ENCODE measurements around the gene ADM5. TPM values are rescaled to one million over a fixed set of nuclear protein-coding genes. Genes with fewer than 3 reads are reported as not detected.

ADM5 gene, protein sequence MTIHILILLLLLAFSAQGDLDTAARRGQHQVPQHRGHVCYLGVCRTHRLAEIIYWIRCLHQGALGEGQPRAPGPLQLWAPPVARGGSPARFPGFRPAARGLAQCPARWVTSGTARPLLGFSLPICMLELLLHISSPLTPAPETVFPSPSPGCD
- total RNA-seq (3.6 and 5.1 TPM in 2 replicates), polyA plus RNA-seq (1.1 and 2.2 TPM in 2 replicates)

DNA sequence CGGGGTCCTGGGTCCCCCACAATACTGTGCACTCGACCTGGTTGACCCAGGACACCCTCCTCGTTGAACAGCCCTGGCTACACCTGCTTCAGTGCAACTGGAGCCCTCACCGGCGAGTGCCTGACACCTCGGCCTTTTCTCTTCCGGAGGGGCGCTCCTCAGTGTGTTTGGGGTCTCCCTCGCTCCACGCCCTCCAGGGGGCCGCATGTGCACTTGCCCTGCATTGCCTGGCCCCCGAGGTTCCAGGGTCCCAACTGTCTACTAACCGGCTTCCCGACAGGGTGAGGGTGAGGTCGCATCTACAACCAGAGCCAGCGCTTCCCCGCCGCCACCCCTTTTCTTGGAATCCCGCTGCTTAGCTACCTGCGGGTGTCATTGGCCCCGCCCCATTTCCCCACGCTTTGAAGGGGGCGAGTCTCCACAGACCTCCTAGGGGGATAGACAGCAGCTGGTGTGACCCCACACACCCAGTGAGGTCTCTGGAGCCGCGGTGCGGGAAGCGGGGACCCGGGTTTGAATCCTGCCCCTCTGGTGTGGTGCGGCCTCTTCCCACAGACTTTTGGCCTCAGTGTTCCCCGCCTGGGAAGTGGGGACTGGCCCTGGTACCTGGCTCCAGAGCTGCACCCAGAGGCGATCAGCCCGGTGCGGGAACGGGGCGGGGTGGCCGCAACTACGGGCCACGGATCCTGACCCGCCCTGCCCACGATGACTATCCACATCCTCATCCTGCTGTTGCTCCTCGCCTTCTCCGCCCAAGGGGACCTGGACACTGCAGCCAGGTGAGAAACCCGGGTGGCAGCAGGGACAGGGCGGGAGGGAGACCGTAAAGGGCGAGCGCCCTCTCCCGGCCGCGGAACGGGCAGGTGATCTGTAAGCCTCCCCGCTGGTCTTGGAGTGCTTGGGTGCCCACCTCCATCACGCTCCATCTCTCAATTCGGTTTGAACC lies at the start of gene ADM5:
Gene ADM5 (plus strand): TSS at position 462 of the 946 bp plus-strand sequence. CDS start 244 bp downstream, at position 706.
- Histone ChIP-seq H3K4me1 (ENCODE audit: low read depth) (peaks cover 4% of the 10 kb centered on the region), H3K9me3 (ENCODE audit: low read depth) (no peaks in the 10 kb centered on the region), H3K36me3 (peaks cover 15% of the 10 kb centered on the region), H3K27ac (peak within 1 kb of the TSS; percentile 57), H3K27me3 (no peaks in the 10 kb centered on the region), H3K4me3 (peak within 1 kb of the TSS; percentile 25)
- peak; percentile 20 to 34 for DNase-seq (ENCODE audit: low read depth in 1 of 2, low spot score in 1 of 2)
- TF ChIP-seq, protein P1, sequence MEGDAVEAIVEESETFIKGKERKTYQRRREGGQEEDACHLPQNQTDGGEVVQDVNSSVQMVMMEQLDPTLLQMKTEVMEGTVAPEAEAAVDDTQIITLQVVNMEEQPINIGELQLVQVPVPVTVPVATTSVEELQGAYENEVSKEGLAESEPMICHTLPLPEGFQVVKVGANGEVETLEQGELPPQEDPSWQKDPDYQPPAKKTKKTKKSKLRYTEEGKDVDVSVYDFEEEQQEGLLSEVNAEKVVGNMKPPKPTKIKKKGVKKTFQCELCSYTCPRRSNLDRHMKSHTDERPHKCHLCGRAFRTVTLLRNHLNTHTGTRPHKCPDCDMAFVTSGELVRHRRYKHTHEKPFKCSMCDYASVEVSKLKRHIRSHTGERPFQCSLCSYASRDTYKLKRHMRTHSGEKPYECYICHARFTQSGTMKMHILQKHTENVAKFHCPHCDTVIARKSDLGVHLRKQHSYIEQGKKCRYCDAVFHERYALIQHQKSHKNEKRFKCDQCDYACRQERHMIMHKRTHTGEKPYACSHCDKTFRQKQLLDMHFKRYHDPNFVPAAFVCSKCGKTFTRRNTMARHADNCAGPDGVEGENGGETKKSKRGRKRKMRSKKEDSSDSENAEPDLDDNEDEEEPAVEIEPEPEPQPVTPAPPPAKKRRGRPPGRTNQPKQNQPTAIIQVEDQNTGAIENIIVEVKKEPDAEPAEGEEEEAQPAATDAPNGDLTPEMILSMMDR (IDR thresholded peaks at IDR 0.05; ENCODE audit: low read depth, low read length), result peak; percentile 71

DNA sequence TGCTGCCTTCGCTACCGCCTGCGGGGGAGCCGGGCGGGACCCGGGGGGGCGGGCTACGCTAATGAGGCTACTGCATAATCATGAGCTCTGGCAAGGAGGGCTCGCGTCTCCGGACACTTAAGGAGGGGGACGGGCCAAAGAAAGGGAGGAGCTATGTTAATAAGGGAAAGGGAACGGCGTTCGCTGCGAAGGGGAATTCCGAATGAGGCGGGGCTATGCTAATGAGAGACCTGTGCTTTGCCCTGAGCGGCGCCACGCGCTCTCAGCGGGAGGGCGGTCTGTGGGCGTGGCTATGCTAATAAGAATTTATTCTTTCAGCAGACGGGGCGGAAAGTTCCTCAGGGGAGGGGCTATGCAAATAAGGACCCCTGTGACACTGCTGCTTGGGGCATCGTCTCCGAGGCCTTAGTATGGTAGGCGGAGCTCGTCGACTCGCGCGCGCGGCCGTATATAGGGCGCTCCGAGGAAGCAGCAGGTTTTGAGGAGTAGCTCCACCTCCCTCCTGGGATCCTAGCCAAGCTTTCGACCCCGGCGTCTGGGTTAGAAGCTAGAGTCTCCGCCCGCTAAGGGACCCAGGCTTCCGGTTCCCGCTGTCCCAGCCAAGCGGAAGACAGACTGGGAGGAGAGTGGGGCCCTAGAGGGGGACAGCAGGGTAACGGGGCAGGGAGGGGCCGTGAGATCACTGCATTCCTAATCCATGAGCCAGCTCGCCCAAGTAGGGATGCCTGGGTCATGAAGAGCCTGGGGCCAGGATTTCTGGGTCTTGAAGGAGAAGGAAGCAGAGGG lies 49.1 kb upstream of the ADM5 start, which contains the start of gene RRAS:
Gene RRAS (minus strand): TSS at position 31 of the 786 bp plus-strand sequence. CDS start 45 bp downstream, outside the sequence.
- TF ChIP-seq, protein P1 (IDR thresholded peaks at IDR 0.05; ENCODE audit: low read depth, low read length), result no peak
- H3K27me3 ChIP-seq, result no peaks in the 10 kb centered on the region
- peak within 1 kb of the TSS; percentile 61 for H3K4me3 ChIP-seq
- H3K4me1 ChIP-seq (ENCODE audit: low read depth), result peaks cover 29% of the 10 kb centered on the region
- H3K36me3 ChIP-seq, result no peaks in the 10 kb centered on the region
- peak within 1 kb of the TSS; percentile 100 for H3K27ac ChIP-seq
- no peaks in the 10 kb centered on the region for H3K9me3 ChIP-seq (ENCODE audit: low read depth)
- DNase-seq (ENCODE audit: low read depth in 1 of 2, low spot score in 1 of 2), result peak; percentile 100

DNA sequence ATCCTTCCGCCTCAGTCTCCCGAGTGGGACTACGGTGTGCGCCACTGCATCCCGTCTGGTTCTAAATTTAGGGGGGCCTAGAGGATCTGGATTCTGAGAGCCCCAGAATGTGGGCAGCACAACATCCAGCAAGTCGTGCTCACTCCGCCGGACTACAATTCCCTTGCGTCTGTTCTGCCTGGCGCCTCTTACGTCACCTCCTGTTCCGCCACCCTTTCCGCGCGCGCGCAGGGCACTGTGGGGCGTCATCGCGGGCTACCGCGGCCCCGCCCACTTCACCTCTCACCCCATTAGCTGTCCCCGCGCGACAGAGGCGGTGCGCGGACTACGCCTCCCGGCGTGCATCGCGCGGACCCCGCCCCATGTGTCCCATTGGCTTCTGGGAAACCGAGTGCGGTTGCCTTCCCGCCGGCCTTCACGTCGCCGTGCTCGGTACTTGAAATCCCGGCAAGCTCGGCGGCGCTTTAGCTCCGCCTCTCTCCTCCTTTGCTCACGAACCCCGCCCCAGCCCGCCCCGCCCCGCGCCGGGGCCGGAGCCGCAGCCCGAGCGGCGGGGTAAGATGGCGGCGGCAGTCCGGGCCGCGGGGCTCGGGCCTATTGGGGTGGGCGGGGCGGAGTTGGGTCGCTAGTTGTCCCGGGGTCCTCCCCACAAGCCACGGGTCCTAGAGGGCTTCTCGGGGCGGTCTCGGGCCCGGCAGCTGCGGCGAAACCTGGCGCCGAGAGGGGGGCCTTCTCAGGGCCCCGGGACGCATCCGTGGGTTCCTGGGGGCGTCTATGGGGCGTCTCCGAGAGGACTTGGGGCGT lies 47.5 kb upstream of the ADM5 start, which contains the start of gene SCAF1:
Gene SCAF1 (plus strand): TSS at position 522 of the 804 bp plus-strand sequence. CDS start 2,818 bp downstream, outside the sequence.
- TF ChIP-seq, protein P1 (IDR thresholded peaks at IDR 0.05; ENCODE audit: low read depth, low read length), result no peak
- Histone ChIP-seq H3K36me3 (peaks cover 6% of the 10 kb centered on the region), H3K27ac (peak within 1 kb of the TSS; percentile 100), H3K9me3 (ENCODE audit: low read depth) (no peaks in the 10 kb centered on the region), H3K27me3 (no peaks in the 10 kb centered on the region), H3K4me3 (peak within 1 kb of the TSS; percentile 86), H3K4me1 (ENCODE audit: low read depth) (peaks cover 29% of the 10 kb centered on the region)
- peak; percentile 100 for DNase-seq (ENCODE audit: low read depth in 1 of 2, low spot score in 1 of 2)

DNA sequence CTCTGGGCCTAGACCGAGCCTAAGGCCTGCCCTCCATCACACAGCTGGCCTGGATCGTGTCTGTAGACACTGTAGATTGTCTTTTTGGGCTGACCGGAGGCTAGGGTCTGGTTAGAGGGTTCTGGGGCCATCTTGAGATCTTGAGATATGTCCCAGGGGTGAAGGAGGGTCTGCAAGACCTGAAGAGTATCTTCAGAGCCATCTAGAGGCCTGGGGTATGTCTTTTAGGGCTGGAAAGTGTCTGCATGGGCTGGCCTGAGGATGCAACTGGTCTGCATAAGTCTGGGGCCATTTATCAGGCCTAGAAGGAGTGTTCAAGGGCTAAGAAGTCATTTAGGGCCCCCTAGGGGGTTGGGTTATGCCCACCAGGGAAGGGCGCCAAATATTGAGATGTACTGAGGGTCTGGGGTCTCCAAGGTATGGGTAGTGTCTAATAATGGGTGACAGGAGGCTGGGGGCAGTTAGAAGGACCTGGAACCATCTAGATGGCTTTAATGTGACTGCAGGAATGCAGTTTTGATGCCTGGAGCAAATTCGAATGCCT lies 46.8 kb upstream of the ADM5 start:
- Histone ChIP-seq H3K9me3 (ENCODE audit: low read depth) (no peaks in the 10 kb centered on the region), H3K27ac (peak overlapping the region; percentile 97), H3K36me3 (peaks cover 12% of the 10 kb centered on the region), H3K4me3 (peak overlapping the region; percentile 86), H3K4me1 (ENCODE audit: low read depth) (peaks cover 29% of the 10 kb centered on the region), H3K27me3 (no peaks in the 10 kb centered on the region)
- TF ChIP-seq, protein P1 (IDR thresholded peaks at IDR 0.05; ENCODE audit: low read depth, low read length), result no peak
- DNase-seq (ENCODE audit: low read depth in 1 of 2, low spot score in 1 of 2), result no peak
